SH-SY5Y (cell line): ENCODE results near the gene PPFIA1.

Experiments used
- GATA2 ChIP-seq: IDR thresholded peaks from 2 replicates; pipeline ENCODE4 v1.6.1; 2011; ENCODE audit warnings: mild to moderate bottlenecking, low read depth, low read length
- GATA3 ChIP-seq: IDR thresholded peaks from 2 replicates; pipeline ENCODE4 v1.6.1; 2011; ENCODE audit warnings: low read depth, mild to moderate bottlenecking, low read length, moderate library complexity

DNA sequence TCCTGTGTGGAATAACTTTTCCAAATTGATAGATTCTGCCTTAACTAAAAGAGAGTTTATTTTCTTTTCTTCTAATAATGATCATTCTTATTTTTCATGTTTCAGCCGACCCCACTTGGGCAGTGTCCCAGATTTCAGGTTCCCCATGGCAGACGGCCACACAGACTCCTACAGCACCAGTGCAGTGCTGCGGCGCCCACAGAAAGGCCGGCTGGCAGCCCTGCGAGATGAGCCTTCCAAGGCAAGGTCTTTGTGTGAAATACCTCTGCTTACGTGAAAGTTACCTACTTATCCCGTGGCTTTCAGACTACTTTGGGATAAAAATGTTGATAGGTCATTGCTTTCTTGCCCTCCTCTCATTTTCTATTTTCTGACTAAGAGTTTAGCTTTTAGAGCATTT is 68.6 kb downstream of the PPFIA1 start:
- TF ChIP-seq GATA2 (no peak), GATA3 (no peak)
